C1 segment of cervical spinal cord (tissue), 14 donors: ENCODE results near the gene CBY2.
"Not testable (repeated sequence)": the region's sequence is repeated elsewhere in the genome, so short reads cannot be mapped to it uniquely, and the experiment has no call there.

Source experiments
- DNase-seq, 14 donors: peaks; one replicate each; lab custom pipeline; 2025; lab: John Stamatoyannopoulos, UW

Gene CBY2

GRCh38 chr13:45702088-45702487 lies at the start of gene CBY2:
Gene CBY2 (plus strand): TSS chr13:45702320. CDS start chr13:45702391, 71 bp downstream.
- no peak for DNase-seq

- DNase-seq: no peak
These were observed 47.3 kb upstream of the CBY2 start for GRCh38 chr13:45654633-45655349.

- DNase-seq: no peak
These were observed 43.4 kb upstream of the CBY2 start for GRCh38 chr13:45658586-45659235.

- DNase-seq: no peak
These were observed 42.6 kb upstream of the CBY2 start for GRCh38 chr13:45659536-45659935.

- not testable (repeated sequence) for DNase-seq
These were observed 41.7 kb upstream of the CBY2 start for GRCh38 chr13:45660458-45660857.

- no peak for DNase-seq
These were observed 40.0 kb upstream of the CBY2 start for GRCh38 chr13:45662162-45662561.

GRCh38 chr13:45662903-45663302 lies 39.2 kb upstream of the CBY2 start:
- DNase-seq: not testable (repeated sequence)

- DNase-seq: not testable (repeated sequence)
These were observed 32.5 kb upstream of the CBY2 start for GRCh38 chr13:45669626-45670025.

GRCh38 chr13:45670189-45670885 lies 31.8 kb upstream of the CBY2 start:
- no peak for DNase-seq

- DNase-seq: no peak
These were observed 27.2 kb upstream of the CBY2 start for GRCh38 chr13:45674908-45675307.

- no peak for DNase-seq
These were observed 23.8 kb upstream of the CBY2 start for GRCh38 chr13:45678282-45678681.

- no peak for DNase-seq
These were observed 21.0 kb upstream of the CBY2 start for GRCh38 chr13:45681113-45681512.

GRCh38 chr13:45682494-45683008 lies 19.6 kb upstream of the CBY2 start:
- no peak for DNase-seq

- DNase-seq: no peak
These were observed 18.4 kb upstream of the CBY2 start for GRCh38 chr13:45683701-45684100.

GRCh38 chr13:45688577-45688976 lies 13.5 kb upstream of the CBY2 start:
- no peak for DNase-seq

- no peak for DNase-seq
These were observed 11.5 kb upstream of the CBY2 start for GRCh38 chr13:45690636-45691035.

- no peak for DNase-seq
These were observed 10.9 kb upstream of the CBY2 start for GRCh38 chr13:45691251-45691650.

- no peak for DNase-seq
These were observed 10.5 kb upstream of the CBY2 start for GRCh38 chr13:45691667-45692066.

GRCh38 chr13:45695198-45695730 lies 6.9 kb upstream of the CBY2 start:
- no peak for DNase-seq

GRCh38 chr13:45696610-45697226 lies 5.4 kb upstream of the CBY2 start:
- DNase-seq: no peak

GRCh38 chr13:45700971-45701900 lies 884 bp upstream of the CBY2 start:
- DNase-seq: no peak
